Endothelial cell of umbilical vein (primary cell): Measurements from ENCODE around the gene USH1C. TPM values are rescaled to one million over a fixed set of nuclear protein-coding genes. Genes with fewer than 3 reads are reported as not detected.

Experiments
- BruUV-seq: library from RNA; stranded (reverse); fragments of 400-500 nt; replicated peaks from 2 replicates; lab custom pipeline; 2021; lab: Mats Ljungman, UMichigan
- CTCF ChIA-PET: fragments of 300-600, 350-600 bp; sonication (Branson Sonifier 250); formaldehyde crosslinking; loops from one replicate; lab custom pipeline; 2021; ENCODE audit warnings: antibody characterized with exemption, inconsistent platforms; lab: Charles Lee
- POLR2A ChIA-PET: fragments of 300-600, 350-600 bp; sonication (Branson Sonifier 250); formaldehyde crosslinking; loops from one replicate; lab custom pipeline; 2021; ENCODE audit warnings: antibody characterized with exemption, inconsistent platforms; lab: Charles Lee
- DNase-seq: peaks from one replicate; pipeline ENCODE4 v3.0.0-alpha.2; 2011; ENCODE audit warnings: low read depth, low spot score
- FAIRE-seq: peaks from 2 replicates; lab custom pipeline; 2011; peaks lifted over from hg19 to GRCh38; lab: Jason Lieb, UNC
- H2AFZ ChIP-seq: 2 replicates; pipeline ENCODE4 v1.6.0; 2012; ENCODE audit warnings: low read depth, low read length, control low read depth, inconsistent platforms
- H3K27ac ChIP-seq: 2 replicates; pipeline ENCODE4 v1.5.1; 2011; ENCODE audit warnings: low read depth, mild to moderate bottlenecking, control low read depth, low read length, moderate library complexity; ENCODE audit not compliant: insufficient read depth
- H3K27me3 ChIP-seq, 2 experiments: 2 replicates each; pipeline versions ENCODE4 v1.6.0 to v1.6.1; 2011; ENCODE audit warnings: low read length in 2 of 2, mixed read lengths in 1 of 2; ENCODE audit not compliant: control insufficient read depth in 2 of 2, insufficient read depth in 2 of 2
- H3K36me3 ChIP-seq, 2 experiments: 2 replicates in 1 of 2; 3 replicates in 1 of 2; pipeline ENCODE4 v1.5.1; 2011; ENCODE audit warnings: low read length in 2 of 2, mild to moderate bottlenecking in 1 of 2, moderate library complexity in 1 of 2; ENCODE audit not compliant: control insufficient read depth in 2 of 2, insufficient read depth in 2 of 2; ENCODE audit errors: extremely low read depth in 1 of 2
- H3K4me1 ChIP-seq: 3 replicates; pipeline ENCODE4 v1.5.1; 2011; ENCODE audit warnings: mild to moderate bottlenecking, low read length; ENCODE audit not compliant: control insufficient read depth, insufficient read depth; ENCODE audit errors: extremely low read depth
- H3K4me2 ChIP-seq: 2 replicates; pipeline ENCODE4 v1.6.1; 2011; ENCODE audit warnings: low read length, control low read depth, mixed read lengths; ENCODE audit not compliant: insufficient read depth
- H3K4me3 ChIP-seq, 3 experiments: fragments of 200-600 bp in 1 of 3; sonication (generic), shearing (Covaris generic) in 1 of 3; replicated peaks in 1 of 3; 2 replicates each; pipeline ENCODE4 v1.5.1; 2011 to 2016; ENCODE audit warnings: control low read depth in 3 of 3, low read length in 3 of 3, mild to moderate bottlenecking in 2 of 3, inconsistent platforms in 1 of 3, low read depth in 1 of 3, moderate library complexity in 1 of 3; ENCODE audit not compliant: insufficient read depth in 1 of 3
- H3K79me2 ChIP-seq: 2 replicates; pipeline ENCODE4 v1.6.0; 2012; ENCODE audit warnings: low read length, inconsistent platforms; ENCODE audit not compliant: control insufficient read depth, insufficient read depth
- H3K9ac ChIP-seq: replicated peaks from 2 replicates; pipeline ENCODE3; 2011; ENCODE audit warnings: low read length, control low read depth; ENCODE audit not compliant: insufficient read depth; ENCODE audit errors: extremely low read depth
- H3K9me1 ChIP-seq: replicated peaks from 3 replicates; pipeline ENCODE4 v1.6.0; 2011; ENCODE audit warnings: mild to moderate bottlenecking, low read length; ENCODE audit not compliant: control insufficient read depth, insufficient read depth; ENCODE audit errors: extremely low read depth
- H3K9me3 ChIP-seq: replicated peaks from 2 replicates; pipeline ENCODE4 v1.5.1; 2012; ENCODE audit warnings: low read length, inconsistent platforms; ENCODE audit not compliant: control insufficient read depth, insufficient read depth
- H4K20me1 ChIP-seq: replicated peaks from 2 replicates; pipeline ENCODE3; 2011; ENCODE audit warnings: mild to moderate bottlenecking, low read length; ENCODE audit not compliant: control insufficient read depth, insufficient read depth; ENCODE audit errors: extremely low read depth
- EZH2 ChIP-seq: IDR thresholded peaks from 2 replicates; pipeline ENCODE4 v1.6.1; 2012; ENCODE audit warnings: borderline replicate concordance, low read depth, mild to moderate bottlenecking, moderate library complexity, low read length, inconsistent platforms; ENCODE audit not compliant: severe bottlenecking
- GATA2 ChIP-seq: IDR thresholded peaks from 2 replicates; pipeline ENCODE4 v1.7.0; 2011; ENCODE audit warnings: low read depth, mild to moderate bottlenecking, moderate library complexity, mixed read lengths, low read length; ENCODE audit not compliant: insufficient read length, insufficient read depth
- JUN ChIP-seq: IDR thresholded peaks from 2 replicates; pipeline ENCODE4 v1.6.1; 2011; ENCODE audit warnings: borderline replicate concordance, low read depth; ENCODE audit not compliant: insufficient read length, insufficient read depth
- MYC ChIP-seq: IDR thresholded peaks from one replicate; pipeline ENCODE4 v1.6.1; 2011; ENCODE audit warnings: mild to moderate bottlenecking, low read depth, low read length
- POLR2A ChIP-seq: IDR thresholded peaks from 2 replicates; pipeline ENCODE4 v1.6.1; 2012; ENCODE audit warnings: low read depth, mild to moderate bottlenecking, control low read depth, low read length
- POLR2AphosphoS5 ChIP-seq: IDR thresholded peaks from 2 replicates; pipeline ENCODE4 v1.6.1; 2012; ENCODE audit warnings: low read depth, mild to moderate bottlenecking, control low read depth, low read length, moderate library complexity; ENCODE audit not compliant: insufficient read depth
- dilution Hi-C: fragments of 300-500 bp; cut with MboI; formaldehyde crosslinking; loops from one replicate; pipeline ENCODE4 v1.15.0; 2019; ENCODE audit warnings: low sequenced_read_pairs; ENCODE audit not compliant: extremely low pct_ligation_motif_present
- intact Hi-C: fragments of 100-400 bp; cut with micrococcal nuclease; formaldehyde crosslinking; loops from one replicate; pipeline ENCODE4 v1.10.0; 2022
- polyA plus RNA-seq, 4 experiments: library from polyadenylated mRNA; depleted of rRNA in 3 of 4; stranded (reverse) in 3 of 4; unstranded in 1 of 4; fragments of >200 nt; gene quantifications; 2 replicates each; pipeline versions ENCODE4 v1.2.1 to v1.2.3, GENCODE V29; 2011 to 2012; ENCODE audit warnings: missing spikeins in 1 of 4
- total RNA-seq: library from RNA; stranded (reverse); gene quantifications from 2 replicates; pipeline ENCODE4 v1.2.3, GENCODE V29; 2021
- TF ChIP-seq, protein P1 (sequence below): IDR thresholded peaks from 2 replicates; pipeline ENCODE4 v1.6.1; 2011; ENCODE audit not compliant: insufficient read depth, insufficient read length
- TF ChIP-seq, protein P2 (sequence below), 2 donors: IDR thresholded peaks; 1 replicate in 1 of 2; 2 replicates in 1 of 2; pipeline ENCODE4 v1.5.1; 2011; ENCODE audit warnings: low read length in 2 of 2, mild to moderate bottlenecking in 2 of 2, moderate library complexity in 2 of 2, control low read depth in 1 of 2, inconsistent platforms in 1 of 2, low read depth in 1 of 2; ENCODE audit not compliant: insufficient read depth in 1 of 2; ENCODE audit errors: extremely low read depth in 1 of 2

The USH1C gene
- total and polyA plus RNA-seq, 2 donors (not counting 3 experiments of a cell fraction or from before 2014, with no cell fraction given) = not detected

DNA sequence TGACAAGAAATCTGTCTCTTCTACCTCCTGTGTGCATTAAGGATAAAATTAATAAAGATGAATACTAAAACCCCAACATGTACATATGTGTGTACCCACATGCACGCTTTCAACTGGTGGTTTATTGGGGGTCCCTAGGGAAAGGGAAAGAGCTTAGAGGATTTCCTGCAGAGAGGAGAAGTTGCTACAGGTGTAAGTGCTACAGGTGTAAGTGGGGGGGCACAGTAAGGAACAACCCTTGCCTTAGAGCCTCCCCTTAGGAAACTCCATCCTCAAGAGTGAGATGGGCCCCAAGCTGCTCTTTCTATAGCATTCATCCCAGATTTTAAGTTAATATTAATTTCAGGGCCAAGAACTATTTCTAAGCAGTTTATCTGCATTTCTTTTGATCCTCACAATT is 55.7 kb downstream of the USH1C start:
- Histone ChIP-seq H3K4me1 (no peaks in the 10 kb centered on the region), H3K4me3 (no peak overlapping the region), H3K9me1 (no peaks in the 10 kb centered on the region), H3K36me3 (no peaks in the 10 kb centered on the region), H3K27me3 (peaks cover 0 to 2% of the 10 kb centered on the region in 2 experiments), H3K27ac (no peak overlapping the region), H4K20me1 (no peaks in the 10 kb centered on the region), H3K9ac (no peak overlapping the region), H3K4me2 (no peak overlapping the region), H3K9me3 (no peaks in the 10 kb centered on the region), H2AFZ (no peak overlapping the region), H3K79me2 (no peaks in the 10 kb centered on the region)
- ChIA-PET POLR2A (no interaction called here), CTCF (no interaction called here)
- dilution Hi-C loops (no loop called here), intact Hi-C loops (no loop called here)
- TF ChIP-seq, protein P1, sequence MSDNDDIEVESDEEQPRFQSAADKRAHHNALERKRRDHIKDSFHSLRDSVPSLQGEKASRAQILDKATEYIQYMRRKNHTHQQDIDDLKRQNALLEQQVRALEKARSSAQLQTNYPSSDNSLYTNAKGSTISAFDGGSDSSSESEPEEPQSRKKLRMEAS = no peak
- TF ChIP-seq POLR2A (no peak), EZH2 (no peak)
- TF ChIP-seq, protein P2, sequence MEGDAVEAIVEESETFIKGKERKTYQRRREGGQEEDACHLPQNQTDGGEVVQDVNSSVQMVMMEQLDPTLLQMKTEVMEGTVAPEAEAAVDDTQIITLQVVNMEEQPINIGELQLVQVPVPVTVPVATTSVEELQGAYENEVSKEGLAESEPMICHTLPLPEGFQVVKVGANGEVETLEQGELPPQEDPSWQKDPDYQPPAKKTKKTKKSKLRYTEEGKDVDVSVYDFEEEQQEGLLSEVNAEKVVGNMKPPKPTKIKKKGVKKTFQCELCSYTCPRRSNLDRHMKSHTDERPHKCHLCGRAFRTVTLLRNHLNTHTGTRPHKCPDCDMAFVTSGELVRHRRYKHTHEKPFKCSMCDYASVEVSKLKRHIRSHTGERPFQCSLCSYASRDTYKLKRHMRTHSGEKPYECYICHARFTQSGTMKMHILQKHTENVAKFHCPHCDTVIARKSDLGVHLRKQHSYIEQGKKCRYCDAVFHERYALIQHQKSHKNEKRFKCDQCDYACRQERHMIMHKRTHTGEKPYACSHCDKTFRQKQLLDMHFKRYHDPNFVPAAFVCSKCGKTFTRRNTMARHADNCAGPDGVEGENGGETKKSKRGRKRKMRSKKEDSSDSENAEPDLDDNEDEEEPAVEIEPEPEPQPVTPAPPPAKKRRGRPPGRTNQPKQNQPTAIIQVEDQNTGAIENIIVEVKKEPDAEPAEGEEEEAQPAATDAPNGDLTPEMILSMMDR (IDR thresholded peaks at IDR 0.05; ENCODE audit: extremely low read depth in 1 of 2, insufficient read depth in 1 of 2, low read depth in 1 of 2, low read length in 2 of 2) = no peak
- no TSS peak for BruUV-seq
- FAIRE-seq = no peak
- no peak for DNase-seq

DNA sequence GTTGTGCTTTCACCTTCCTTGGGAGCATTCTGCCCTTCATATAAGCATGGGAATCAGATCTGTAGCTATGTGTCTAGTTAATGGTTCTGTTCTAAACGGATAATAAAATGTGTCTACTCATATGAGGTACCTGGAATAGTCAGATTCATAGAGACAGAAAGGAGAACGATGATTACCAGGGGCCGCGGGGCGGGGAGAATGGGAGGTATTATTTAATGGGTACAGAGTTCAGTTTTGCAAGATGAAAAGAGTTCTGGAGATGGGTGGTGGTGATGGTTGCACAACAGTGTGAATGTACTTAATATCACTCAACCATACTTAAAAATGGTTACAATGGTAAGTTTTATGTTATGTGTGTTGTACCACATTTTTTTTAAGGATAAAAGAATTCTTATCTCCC is 57.6 kb downstream of the USH1C start:
- FAIRE-seq (no peak), DNase-seq (no peak)
- no peak overlapping the region for H3K4me2 ChIP-seq
- H2AFZ ChIP-seq = no peak overlapping the region
- no peaks in the 10 kb centered on the region for H3K4me1 ChIP-seq
- no peaks in the 10 kb centered on the region for H3K79me2 ChIP-seq
- BruUV-seq = no TSS peak
- no peaks in the 10 kb centered on the region for H3K9me3 ChIP-seq
- no peaks in the 10 kb centered on the region for H3K36me3 ChIP-seq
- TF ChIP-seq POLR2A = no peak
- no peak for TF ChIP-seq GATA2
- no peak for TF ChIP-seq MYC
- TF ChIP-seq, protein P2 (IDR thresholded peaks at IDR 0.05; ENCODE audit: extremely low read depth in 1 of 2, insufficient read depth in 1 of 2, low read depth in 1 of 2, low read length in 2 of 2) = no peak
- TF ChIP-seq JUN = no peak
- TF ChIP-seq, protein P1 = no peak
- no peak for TF ChIP-seq EZH2
- no peak for TF ChIP-seq POLR2AphosphoS5
- no peak overlapping the region for H3K9ac ChIP-seq
- peaks cover 0 to 2% of the 10 kb centered on the region in 2 experiments for H3K27me3 ChIP-seq
- CTCF ChIA-PET = no interaction called here
- H3K4me3 ChIP-seq = no peak overlapping the region
- POLR2A ChIA-PET = no interaction called here
- intact Hi-C loops (no loop called here), dilution Hi-C loops (no loop called here)
- no peaks in the 10 kb centered on the region for H3K9me1 ChIP-seq
- no peak overlapping the region for H3K27ac ChIP-seq
- H4K20me1 ChIP-seq = no peaks in the 10 kb centered on the region
